ENCODE data around the gene ZC2HC1C.

ZC2HC1C gene

GRCh38 chr14:75069121-75069810, at the start of gene ZC2HC1C:
Gene ZC2HC1C, plus strand, starts transcription at chr14:75069641. Its CDS starts 933 bp downstream, at chr14:75070574.
- peak within 1 kb of the TSS; percentile 66 for H3K4me3 ChIP-seq (ENCODE audit: low read length)
- peak; percentile 61 for DNase-seq (ENCODE audit: low read depth)
- no peak for TF ChIP-seq CTCF (conservative IDR thresholded peaks at IDR 0.05; ENCODE audit: low read depth, low read length)

- no peak for DNase-seq (ENCODE audit: low read depth)
- H3K4me3 ChIP-seq (ENCODE audit: low read length): no peak overlapping the region
Observed at GRCh38 chr14:75022655-75023054, 46.8 kb upstream of the ZC2HC1C start.

GRCh38 chr14:75023108-75023507, 46.3 kb upstream of the ZC2HC1C start:
- no peak overlapping the region for H3K4me3 ChIP-seq (ENCODE audit: low read length)
- DNase-seq (ENCODE audit: low read depth): no peak
- no peak for TF ChIP-seq CTCF (conservative IDR thresholded peaks at IDR 0.05; ENCODE audit: low read depth, low read length)

More at GRCh38 chr14:75022655-75023054, 46.8 kb upstream of the ZC2HC1C start:
- peak; percentile 67 for TF ChIP-seq CTCF (conservative IDR thresholded peaks at IDR 0.05; ENCODE audit: low read depth, low read length)

- no peak for DNase-seq (ENCODE audit: low read depth)
- no peak overlapping the region for H3K4me3 ChIP-seq (ENCODE audit: low read length)
- no peak for TF ChIP-seq CTCF (conservative IDR thresholded peaks at IDR 0.05; ENCODE audit: low read depth, low read length)
Observed at GRCh38 chr14:75025082-75025481, 44.4 kb upstream of the ZC2HC1C start.

- no peak for DNase-seq (ENCODE audit: low read depth)
- no peak for TF ChIP-seq CTCF (conservative IDR thresholded peaks at IDR 0.05; ENCODE audit: low read depth, low read length)
- no peak overlapping the region for H3K4me3 ChIP-seq (ENCODE audit: low read length)
Observed at GRCh38 chr14:75025876-75026275, 43.6 kb upstream of the ZC2HC1C start.

- no peak for DNase-seq (ENCODE audit: low read depth)
Observed at GRCh38 chr14:75030147-75030546, 39.3 kb upstream of the ZC2HC1C start.

More at GRCh38 chr14:75030147-75030546, 39.3 kb upstream of the ZC2HC1C start:
- no peak for TF ChIP-seq CTCF (conservative IDR thresholded peaks at IDR 0.05; ENCODE audit: low read depth, low read length)
- no peak overlapping the region for H3K4me3 ChIP-seq (ENCODE audit: low read length)
